H9 (cell line): ENCODE data around the gene CDC45. TPM values are rescaled to one million over a fixed set of nuclear protein-coding genes. Genes with fewer than 3 reads are reported as not detected.

Experiments
- DNase-seq: peaks from one replicate; pipeline ENCODE4 v3.0.0-alpha.2; 2017
- H2AFZ ChIP-seq: one replicate; pipeline ENCODE4 v1.6.1; 2013; ENCODE audit warnings: mild to moderate bottlenecking, low read length, control low read depth, moderate library complexity
- H2AK5ac ChIP-seq: 2 replicates; pipeline ENCODE4 v1.6.1; 2013; ENCODE audit warnings: low read length, control low read depth, mixed read lengths; ENCODE audit not compliant: insufficient read length
- H2BK120ac ChIP-seq: one replicate; pipeline ENCODE4 v1.6.1; 2013; ENCODE audit warnings: low read depth, mild to moderate bottlenecking, low read length, control low read depth, inconsistent platforms; ENCODE audit not compliant: poor library complexity, severe bottlenecking
- H2BK12ac ChIP-seq: 2 replicates; pipeline ENCODE4 v1.6.1; 2013; ENCODE audit warnings: low read length, control low read depth, mixed read lengths, low read depth; ENCODE audit not compliant: insufficient read length
- H2BK15ac ChIP-seq: 2 replicates; pipeline ENCODE4 v1.6.1; 2013; ENCODE audit warnings: low read depth, low read length, control low read depth
- H2BK20ac ChIP-seq: one replicate; pipeline ENCODE4 v1.6.1; 2013; ENCODE audit warnings: low read depth, mild to moderate bottlenecking, low read length, control low read depth, inconsistent platforms; ENCODE audit not compliant: poor library complexity, severe bottlenecking
- H2BK5ac ChIP-seq: 2 replicates; pipeline ENCODE4 v1.6.1; 2013; ENCODE audit warnings: low read length, control low read depth, mixed read lengths; ENCODE audit not compliant: insufficient read length
- H3K14ac ChIP-seq: 2 replicates; pipeline ENCODE4 v1.6.1; 2013; ENCODE audit warnings: low read length, control low read depth; ENCODE audit not compliant: insufficient read depth
- H3K18ac ChIP-seq: 2 replicates; pipeline ENCODE4 v1.6.1; 2013; ENCODE audit warnings: low read depth, mild to moderate bottlenecking, mixed read lengths, low read length, control low read depth; ENCODE audit not compliant: insufficient read length
- H3K23ac ChIP-seq: 2 replicates; pipeline ENCODE4 v1.6.1; 2013; ENCODE audit warnings: low read length, control low read depth, mixed read lengths, low read depth; ENCODE audit not compliant: insufficient read length
- H3K23me2 ChIP-seq: 2 replicates; pipeline ENCODE4 v1.6.1; 2013; ENCODE audit warnings: low read depth, mild to moderate bottlenecking, mixed read lengths, low read length, control low read depth; ENCODE audit not compliant: insufficient read length, poor library complexity, severe bottlenecking
- H3K27ac ChIP-seq: 2 replicates; pipeline ENCODE4 v1.5.1; 2013; ENCODE audit warnings: low read length, control low read depth, mixed read lengths, low read depth; ENCODE audit not compliant: insufficient read length
- H3K27me3 ChIP-seq: 2 replicates; pipeline ENCODE4 v1.6.1; 2013; ENCODE audit warnings: low read length, control low read depth, inconsistent platforms; ENCODE audit not compliant: insufficient read depth
- H3K4ac ChIP-seq: 2 replicates; pipeline ENCODE4 v1.6.1; 2013; ENCODE audit warnings: low read depth, mild to moderate bottlenecking, control low read depth, inconsistent platforms, low read length, moderate library complexity
- H3K4me1 ChIP-seq: 2 replicates; pipeline ENCODE4 v1.6.1; 2013; ENCODE audit warnings: low read length, control low read depth, inconsistent platforms; ENCODE audit not compliant: insufficient read depth
- H3K4me2 ChIP-seq: 2 replicates; pipeline ENCODE4 v1.6.1; 2013; ENCODE audit warnings: low read length, control low read depth, mixed read lengths; ENCODE audit not compliant: insufficient read length, insufficient read depth
- H3K56ac ChIP-seq: 2 replicates; pipeline ENCODE4 v1.6.1; 2013; ENCODE audit warnings: low read depth, mild to moderate bottlenecking, mixed read lengths, low read length, control low read depth; ENCODE audit not compliant: insufficient read length
- H3K79me1 ChIP-seq: 2 replicates; pipeline ENCODE4 v1.6.1; 2013; ENCODE audit warnings: low read depth, mild to moderate bottlenecking, moderate library complexity, low read length, control low read depth, inconsistent platforms; ENCODE audit not compliant: insufficient read depth, poor library complexity, severe bottlenecking
- H3K79me2 ChIP-seq: 2 replicates; pipeline ENCODE4 v1.6.1; 2013; ENCODE audit warnings: low read length, control low read depth, inconsistent platforms; ENCODE audit not compliant: insufficient read depth
- H3K9ac ChIP-seq: 2 replicates; pipeline ENCODE4 v1.6.1; 2013; ENCODE audit warnings: low read length, control low read depth, mixed read lengths; ENCODE audit not compliant: insufficient read length; ENCODE audit errors: extremely low read depth
- H3K9me3 ChIP-seq: one replicate; pipeline ENCODE4 v1.6.1; 2013; ENCODE audit warnings: low read depth, low read length, inconsistent platforms; ENCODE audit not compliant: control insufficient read depth
- H3T11ph ChIP-seq: one replicate; pipeline ENCODE4 v1.6.1; 2013; ENCODE audit warnings: mild to moderate bottlenecking, low read length, control low read depth, inconsistent platforms
- H4K20me1 ChIP-seq: one replicate; pipeline ENCODE4 v1.6.1; 2013; ENCODE audit not compliant: control insufficient read depth, insufficient read length, insufficient read depth
- H4K5ac ChIP-seq: 2 replicates; pipeline ENCODE4 v1.6.1; 2013; ENCODE audit warnings: low read depth, mild to moderate bottlenecking, mixed read lengths, low read length, control low read depth; ENCODE audit not compliant: insufficient read length
- H4K8ac ChIP-seq: replicated peaks from 2 replicates; pipeline ENCODE4 v1.6.1; 2013; ENCODE audit warnings: low read length, control low read depth, mixed read lengths, low read depth; ENCODE audit not compliant: insufficient read length
- H4K91ac ChIP-seq: 2 replicates; pipeline ENCODE4 v1.6.1; 2013; ENCODE audit warnings: low read depth, mild to moderate bottlenecking, moderate library complexity, mixed read lengths, low read length, control low read depth; ENCODE audit not compliant: insufficient read length
- H3K27ac Mint-ChIP-seq, 3 experiments: 2 replicates in 2 of 3; 3 replicates in 1 of 3; pipeline ENCODE4 v1.8.0; 2020 to 2021; ENCODE audit warnings: mixed read lengths in 3 of 3, mild to moderate bottlenecking in 1 of 3, moderate library complexity in 1 of 3
- H3K27me3 Mint-ChIP-seq: 2 replicates; pipeline ENCODE4 v1.8.0; 2021; ENCODE audit warnings: low read depth, mild to moderate bottlenecking, moderate library complexity, mixed read lengths
- H3K36me3 Mint-ChIP-seq, 3 experiments: 2 replicates in 2 of 3; 3 replicates in 1 of 3; pipeline ENCODE4 v1.8.0; 2020 to 2021; ENCODE audit warnings: low read depth in 3 of 3, mixed read lengths in 3 of 3; ENCODE audit not compliant: insufficient read depth in 1 of 3
- H3K4me1 Mint-ChIP-seq, 2 experiments: 2 replicates each; pipeline ENCODE4 v1.8.0; 2020; ENCODE audit warnings: mixed read lengths in 2 of 2
- H3K4me3 Mint-ChIP-seq, 2 experiments: 2 replicates in 1 of 2; 3 replicates in 1 of 2; pipeline ENCODE4 v1.8.0; 2020 to 2021; ENCODE audit warnings: mild to moderate bottlenecking in 2 of 2, mixed read lengths in 2 of 2, moderate library complexity in 1 of 2
- H3K9me3 Mint-ChIP-seq, 2 experiments: 2 replicates in 1 of 2; 3 replicates in 1 of 2; pipeline ENCODE4 v1.8.0; 2020; ENCODE audit warnings: mild to moderate bottlenecking in 2 of 2, mixed read lengths in 2 of 2, moderate library complexity in 1 of 2
- CTCF ChIP-seq: fragments of 200-600 bp; sonication (generic); conservative IDR thresholded peaks from 3 replicates; pipeline ENCODE4 v1.8.0; 2021; ENCODE audit warnings: antibody characterized with exemption, mild to moderate bottlenecking
- WGBS: extraction: QIAGEN DNeasy Blood & Tissue Kit; methylation state at CpG from one replicate; pipeline ENCODE4 v1.1.7; 2013; ENCODE audit warnings: missing lambda C conversion rate, low lambda C conversion rate, mixed read lengths; ENCODE audit not compliant: insufficient read length; ENCODE audit errors: extremely low coverage; 5-methylcytosine and 5-hydroxymethylcytosine counted together
- total RNA-seq: library from RNA; stranded (reverse); gene quantifications from 2 replicates; pipeline ENCODE4 v1.2.1, GENCODE V29; 2021

The CDC45 gene
- total RNA-seq, 1 experiment from 2014 or later: 35.7 TPM

- no peak overlapping the region for H3K23ac ChIP-seq
- H2AK5ac ChIP-seq: no peak overlapping the region
- H2BK15ac ChIP-seq: no peak overlapping the region
- H3K27me3 ChIP-seq: peaks cover 4% of the 10 kb centered on the region; the same call in 1 of the 2 replicates
- no peak overlapping the region for H3K4ac ChIP-seq
- no peak overlapping the region for H3K14ac ChIP-seq
- no peaks in the 10 kb centered on the region for H3K79me1 ChIP-seq
- H4K20me1 ChIP-seq: no peaks in the 10 kb centered on the region
- no peak overlapping the region for H3K27ac Mint-ChIP-seq
- no peak overlapping the region; a peak in 1 of 5 replicates for H3K4me3 Mint-ChIP-seq
- H2BK20ac ChIP-seq: no peak overlapping the region
- no CpG with 5 or more reads among the region's 3 CpGs for WGBS
- H2AFZ ChIP-seq: no peak overlapping the region
- H3K4me1 ChIP-seq: no peaks in the 10 kb centered on the region
- H3K79me2 ChIP-seq: no peaks in the 10 kb centered on the region
- no peak overlapping the region for H4K5ac ChIP-seq
- no peak overlapping the region for H3K18ac ChIP-seq
- H3T11ph ChIP-seq: no peak overlapping the region
- no peak overlapping the region for H3K9ac ChIP-seq
- H2BK5ac ChIP-seq: no peak overlapping the region
- H3K56ac ChIP-seq: no peak overlapping the region
- no peak overlapping the region for H4K91ac ChIP-seq
- H2BK120ac ChIP-seq: no peak overlapping the region
- no peak for TF ChIP-seq CTCF
- H3K27me3 Mint-ChIP-seq: peaks cover 74% of the 10 kb centered on the region
- H2BK12ac ChIP-seq: no peak overlapping the region
- peaks cover 8 to 13% of the 10 kb centered on the region in 2 experiments; a peak in 3 of 4 replicates for H3K4me1 Mint-ChIP-seq
- no peaks in the 10 kb centered on the region for H3K9me3 ChIP-seq
- H3K23me2 ChIP-seq: peaks cover 14% of the 10 kb centered on the region
- no peak for DNase-seq
- H3K4me2 ChIP-seq: no peak overlapping the region
- no peaks in the 10 kb centered on the region for H3K9me3 Mint-ChIP-seq
- no peak overlapping the region for H4K8ac ChIP-seq
- H3K27ac ChIP-seq: no peak overlapping the region
- H3K36me3 Mint-ChIP-seq: peaks cover 0 to 10% (median 6%) of the 10 kb centered on the region in 3 experiments; a peak in 3 of 7 replicates
Observed at GRCh38 chr22:19525666-19526065, 45.9 kb downstream of the CDC45 start.
